GM18867 (cell line): ENCODE results near the gene KDM1A.
"Not testable (repeated sequence)": the region's sequence is repeated elsewhere in the genome, so short reads cannot be mapped to it uniquely, and the experiment has no call there.

Experiments
- ATAC-seq: cut with Tn5 transposase; IDR thresholded peaks from one replicate; pipeline ENCODE4 v1.9.1; 2021; ENCODE audit warnings: mild to moderate bottlenecking, moderate library complexity; ENCODE audit not compliant: unreplicated experiment

KDM1A gene

DNA sequence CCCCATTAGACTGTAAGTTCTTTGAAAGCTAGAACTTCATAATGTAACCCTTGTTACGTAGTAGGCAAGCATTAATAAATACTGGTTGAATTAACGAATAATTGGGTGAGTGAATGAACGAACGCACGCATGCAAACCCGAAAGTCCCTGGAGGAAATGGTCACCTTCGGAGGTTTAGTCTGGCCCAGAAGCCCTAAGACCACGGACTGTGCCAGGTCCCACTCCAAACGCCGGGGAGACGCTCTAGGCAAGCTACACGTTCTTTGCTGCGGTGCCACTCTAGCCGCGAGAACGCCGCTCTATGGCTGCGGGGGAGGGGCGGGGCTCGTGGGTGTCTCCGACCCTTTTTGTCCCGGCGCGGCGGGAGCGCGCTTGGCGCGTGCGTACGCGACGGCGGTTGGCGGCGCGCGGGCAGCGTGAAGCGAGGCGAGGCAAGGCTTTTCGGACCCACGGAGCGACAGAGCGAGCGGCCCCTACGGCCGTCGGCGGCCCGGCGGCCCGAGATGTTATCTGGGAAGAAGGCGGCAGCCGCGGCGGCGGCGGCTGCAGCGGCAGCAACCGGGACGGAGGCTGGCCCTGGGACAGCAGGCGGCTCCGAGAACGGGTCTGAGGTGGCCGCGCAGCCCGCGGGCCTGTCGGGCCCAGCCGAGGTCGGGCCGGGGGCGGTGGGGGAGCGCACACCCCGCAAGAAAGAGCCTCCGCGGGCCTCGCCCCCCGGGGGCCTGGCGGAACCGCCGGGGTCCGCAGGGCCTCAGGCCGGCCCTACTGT is at the start of gene KDM1A:
Gene KDM1A (plus strand): TSS at position 375 of the 769 bp plus-strand sequence. CDS start 129 bp downstream, at position 504.
- ATAC-seq, result peak; percentile 93

DNA sequence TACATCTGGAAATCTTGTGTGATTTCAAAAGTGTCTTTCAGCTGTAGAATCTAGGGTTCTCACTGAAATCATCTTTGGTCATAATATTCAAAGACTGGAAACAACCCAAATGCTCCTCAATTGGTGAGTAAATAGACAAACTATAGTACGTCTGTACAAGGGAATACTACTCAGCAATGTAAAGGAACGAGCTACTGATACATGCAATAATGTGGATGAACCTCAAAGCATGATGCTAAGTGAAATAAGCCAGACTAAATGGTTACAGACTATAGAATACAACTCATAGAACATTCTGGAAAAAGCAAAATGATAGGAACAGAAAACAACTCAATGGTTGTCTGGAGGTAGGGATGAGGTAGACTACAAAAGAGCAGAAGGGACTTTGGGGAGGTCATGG is 49.2 kb upstream of the KDM1A start:
- no peak for ATAC-seq

- no peak for ATAC-seq
Observed at GRCh38 chr1:22971161-22971560, 48.1 kb upstream of the KDM1A start.

DNA sequence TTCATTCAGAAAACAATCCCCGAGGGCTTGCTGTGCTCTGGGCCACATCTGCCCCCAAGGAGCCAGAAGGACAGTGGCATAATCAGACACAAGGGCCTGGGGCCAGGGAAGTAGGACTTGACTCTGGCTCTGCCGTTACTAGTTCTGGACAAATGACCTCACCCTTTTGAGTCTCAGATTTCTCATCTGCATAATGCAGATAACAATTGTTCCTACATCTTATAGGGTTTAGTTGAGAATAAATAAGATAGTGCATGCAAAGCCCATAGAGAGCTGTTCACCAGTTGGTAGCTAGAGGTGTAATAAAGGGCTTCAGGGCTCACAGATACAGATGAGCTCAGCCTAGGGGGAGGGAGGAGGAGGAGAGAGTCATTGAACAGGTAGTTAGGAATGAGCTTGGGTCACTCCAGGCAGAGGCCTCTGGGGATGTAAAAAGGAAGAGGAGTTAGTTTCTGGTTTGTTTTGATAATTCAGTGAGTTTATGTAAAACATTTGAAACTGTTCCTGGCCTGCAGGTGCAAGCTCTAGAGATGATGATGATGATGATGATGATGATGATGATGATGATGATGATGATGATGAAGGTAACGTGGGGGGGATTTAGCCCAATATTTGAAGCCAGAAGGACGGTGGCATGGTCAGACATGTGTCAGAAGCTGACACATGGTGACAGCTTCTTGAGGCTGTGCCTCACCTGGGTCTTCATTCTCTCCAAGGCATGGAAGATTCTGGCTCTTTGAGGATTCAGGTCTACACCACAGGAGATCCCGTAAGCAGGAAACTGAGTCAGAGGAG is 47.5 kb upstream of the KDM1A start:
- ATAC-seq, result no peak

GRCh38 chr1:22972760-22973159 is 46.5 kb upstream of the KDM1A start, which contains the start of gene LACTBL1:
Gene LACTBL1 (minus strand): TSS chr1:22972866. CDS start chr1:22972316, 550 bp downstream.
- ATAC-seq, result no peak

GRCh38 chr1:22975694-22976093 is 43.6 kb upstream of the KDM1A start:
- no peak for ATAC-seq

DNA sequence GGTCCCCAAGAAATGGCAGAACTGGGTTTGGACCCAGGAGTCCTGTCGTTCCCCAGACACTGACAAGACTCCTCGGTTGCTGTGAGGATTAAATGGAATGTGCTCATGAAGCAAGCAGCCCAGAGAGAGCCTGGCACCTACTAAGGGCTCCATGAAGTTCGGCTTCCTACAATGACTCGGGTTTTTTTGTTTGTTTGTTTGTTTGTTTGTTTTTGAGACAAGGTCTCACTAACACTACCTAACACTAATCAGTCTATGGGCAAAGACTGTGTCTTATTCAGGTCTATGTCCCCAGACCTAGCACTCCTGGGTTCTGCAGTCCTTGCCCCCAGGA is 43.2 kb upstream of the KDM1A start:
- ATAC-seq, result no peak

DNA sequence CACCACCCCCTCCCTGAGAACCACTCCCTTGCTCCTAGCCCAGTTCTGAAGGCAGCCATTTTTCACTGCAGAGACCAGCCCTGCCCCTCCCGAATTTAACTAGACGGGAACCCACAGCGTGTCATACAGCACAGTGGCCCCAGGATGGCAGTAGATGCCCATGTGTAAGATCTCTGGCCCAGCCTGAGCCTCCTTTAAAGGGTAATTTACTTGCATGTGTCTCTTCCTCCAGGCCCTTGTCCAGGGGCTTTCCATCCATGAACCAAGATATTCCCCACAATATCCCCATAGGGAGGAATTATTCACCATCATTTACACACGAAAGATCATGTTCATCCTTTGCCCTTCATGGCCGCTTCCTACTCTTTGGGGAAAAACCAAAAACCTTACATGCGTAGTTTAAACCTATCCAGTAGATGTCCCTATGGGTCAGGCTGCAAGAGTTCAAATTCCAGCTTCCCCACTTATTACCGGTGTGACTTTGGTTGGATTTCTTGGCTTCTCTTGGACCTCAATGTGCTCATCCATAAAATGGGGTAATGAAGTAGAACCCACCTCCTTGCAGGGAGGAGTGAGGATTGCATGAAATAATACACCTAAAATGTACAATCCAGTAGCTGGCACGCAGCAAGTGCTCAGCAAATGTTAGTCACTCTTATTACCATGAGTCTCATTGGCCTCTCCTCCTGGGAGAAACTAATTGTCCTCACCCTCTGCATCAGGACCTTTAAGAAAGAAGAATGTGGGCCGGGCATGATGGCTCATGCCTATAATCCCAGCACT is 42.6 kb upstream of the KDM1A start:
- ATAC-seq, result peak; percentile 67

DNA sequence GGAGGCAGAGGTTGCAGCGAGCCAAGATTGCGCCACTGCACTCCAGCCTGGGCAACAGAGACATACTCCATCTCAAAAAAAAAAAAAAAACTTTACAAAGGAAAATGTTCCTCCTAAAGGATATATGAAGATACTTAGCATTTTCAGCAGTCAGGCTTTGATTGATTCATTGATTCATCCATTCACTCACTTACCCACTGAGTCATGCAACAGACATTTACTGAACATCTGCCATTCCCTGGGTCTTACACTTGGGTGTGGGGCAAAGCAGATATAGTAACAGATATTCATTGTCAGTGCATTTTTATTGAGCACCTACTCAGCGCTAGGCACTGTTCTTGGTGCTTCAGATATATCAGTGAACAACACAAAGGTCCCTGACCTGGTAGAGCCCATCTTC is 41.0 kb upstream of the KDM1A start:
- no peak for ATAC-seq

GRCh38 chr1:22980471-22980790 is 38.8 kb upstream of the KDM1A start:
- ATAC-seq, result not testable (repeated sequence)

DNA sequence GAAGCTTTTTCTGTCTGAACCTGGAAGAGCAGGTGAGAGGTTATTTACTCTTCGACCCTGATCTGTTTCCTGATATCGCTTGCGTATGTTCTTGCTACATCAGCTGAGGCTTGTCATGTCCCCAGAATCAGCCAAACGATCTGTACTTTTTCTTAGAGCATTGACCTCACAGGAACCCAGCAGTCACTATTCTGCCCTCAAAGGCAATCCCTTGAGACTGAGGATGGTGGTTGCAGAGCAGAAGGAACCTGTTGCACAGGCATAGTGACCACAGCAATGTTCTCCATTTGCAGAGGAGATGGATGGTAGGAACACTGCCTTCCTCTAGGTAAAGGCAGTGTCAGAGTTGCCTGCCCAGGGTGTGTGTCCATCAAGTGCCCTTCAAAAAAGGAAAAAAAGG is 35.3 kb upstream of the KDM1A start:
- no peak for ATAC-seq

- ATAC-seq, result not testable (repeated sequence)
Observed at GRCh38 chr1:22992384-22992783, 26.9 kb upstream of the KDM1A start.

DNA sequence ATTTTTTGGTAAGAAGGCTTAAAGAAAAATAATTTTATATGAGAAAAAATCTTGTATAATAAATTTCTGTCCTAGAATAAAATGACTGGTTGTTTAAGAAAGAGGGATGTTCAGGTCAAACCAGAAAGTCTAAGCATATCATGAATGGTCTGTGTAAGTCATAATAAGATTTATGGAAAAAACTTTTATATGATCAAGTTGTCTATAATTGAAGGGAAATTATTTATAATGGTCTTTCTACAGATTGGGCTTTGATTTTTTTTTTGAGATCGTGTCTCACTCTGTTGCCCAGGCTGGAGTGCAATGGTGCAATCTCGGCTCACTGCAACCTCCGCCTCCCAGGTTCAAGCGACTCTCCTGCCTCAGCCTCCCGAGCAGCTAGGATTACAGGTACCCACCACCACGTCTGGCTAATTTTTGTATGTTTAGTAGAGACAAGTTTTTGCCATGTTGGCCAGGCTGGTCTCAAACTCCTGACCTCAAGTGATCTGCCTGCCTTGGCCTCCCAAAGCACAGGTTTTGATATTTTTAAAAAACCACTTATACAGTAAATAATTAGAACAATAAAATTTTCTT is 26.0 kb upstream of the KDM1A start:
- ATAC-seq, result not testable (repeated sequence)

- no peak for ATAC-seq
Observed at GRCh38 chr1:22995774-22996173, 23.5 kb upstream of the KDM1A start.

GRCh38 chr1:22997528-22997927 is 21.7 kb upstream of the KDM1A start:
- not testable (repeated sequence) for ATAC-seq

- not testable (repeated sequence) for ATAC-seq
Observed at GRCh38 chr1:23000133-23000532, 19.1 kb upstream of the KDM1A start.

DNA sequence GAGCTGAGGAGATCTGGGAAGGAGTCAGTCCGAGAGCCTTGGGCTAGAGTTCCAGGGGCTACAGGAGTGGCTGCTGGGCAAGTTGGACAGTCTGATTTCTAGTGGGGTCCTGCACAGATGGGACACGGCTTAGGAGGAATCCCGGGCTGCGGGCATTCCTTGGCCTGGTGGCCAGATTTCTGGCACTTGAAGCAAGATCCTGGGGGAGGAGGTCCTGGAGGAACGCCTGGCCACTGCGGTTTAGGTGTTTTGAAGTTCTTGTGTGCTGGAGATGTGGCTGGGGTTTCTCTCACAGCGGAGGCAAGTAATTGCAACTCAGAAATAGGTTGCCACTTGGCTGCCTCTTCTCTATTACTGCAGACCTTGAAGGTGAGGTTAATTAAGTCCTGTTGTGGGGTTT is 17.1 kb upstream of the KDM1A start:
- not testable (repeated sequence) for ATAC-seq

- ATAC-seq, result no peak
Observed at GRCh38 chr1:23004112-23004511, 15.2 kb upstream of the KDM1A start.

GRCh38 chr1:23004769-23005168 is 14.5 kb upstream of the KDM1A start:
- not testable (repeated sequence) for ATAC-seq

- ATAC-seq, result no peak
Observed at GRCh38 chr1:23007106-23007505, 12.2 kb upstream of the KDM1A start.

DNA sequence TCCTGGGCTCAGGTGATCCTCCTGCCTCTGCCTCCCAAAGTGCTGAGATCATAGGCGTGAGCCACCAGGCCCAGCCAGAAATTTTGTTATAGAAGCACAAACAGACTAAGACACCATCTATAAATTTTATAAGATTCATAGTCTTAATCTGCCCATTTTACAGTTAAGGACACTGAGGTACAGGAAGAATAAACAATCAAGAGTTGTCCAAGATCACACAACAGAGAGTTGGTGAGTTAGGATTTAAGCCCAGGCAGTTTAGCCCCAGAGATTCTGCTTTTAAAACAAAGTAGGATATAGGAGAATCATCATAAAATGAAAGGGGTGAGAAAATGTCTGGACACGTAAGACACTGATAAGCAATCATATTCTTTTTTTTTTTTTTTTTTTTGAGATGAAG is 10.4 kb upstream of the KDM1A start:
- no peak for ATAC-seq
